ENCODE results near the gene CFAP57. TPM values are rescaled to one million over a fixed set of nuclear protein-coding genes. Genes with fewer than 3 reads are reported as not detected.
A peak's percentile ranks its signal among the peaks of the same experiment; 100 is the strongest.

CFAP57 gene
- total RNA-seq, 4 donors from 2014 or later: 0.10 to 0.81 (median 0.11) TPM; not detected in 1

- TF ChIP-seq EP300 (IDR thresholded peaks at IDR 0.05): no peak
- TF ChIP-seq POLR2AphosphoS5 (IDR thresholded peaks at IDR 0.05): no peak
- no peak for TF ChIP-seq POLR2A (IDR thresholded peaks at IDR 0.05)
- no peak for TF ChIP-seq CTCF (IDR thresholded peaks at IDR 0.05)
Observed at GRCh38 chr1:43300378-43301094, 128.4 kb downstream of the CFAP57 start, which contains the start of gene TIE1. TSS of gene TIE1 (plus strand) at chr1:43300982. CDS start at chr1:43301072, 90 bp downstream.

GRCh38 chr1:43302201-43302600 is 130.1 kb downstream of the CFAP57 start:
- no peaks in the 10 kb centered on the region for H3K36me3 ChIP-seq
- peak overlapping the region; percentile 28 for H3K4me3 ChIP-seq
- no peak for TF ChIP-seq CTCF (IDR thresholded peaks at IDR 0.05)
- no peak for TF ChIP-seq POLR2AphosphoS5 (IDR thresholded peaks at IDR 0.05)
- no peak for TF ChIP-seq EP300 (IDR thresholded peaks at IDR 0.05)
- TF ChIP-seq POLR2A (IDR thresholded peaks at IDR 0.05): no peak
- peaks cover 9% of the 10 kb centered on the region for H3K4me1 ChIP-seq
- H3K27ac ChIP-seq: no peak overlapping the region
- WGBS: 76% methylated on average over 1 of the region's 1 CpG
- no peaks in the 10 kb centered on the region for H3K9me3 ChIP-seq
- H3K27me3 ChIP-seq: no peaks in the 10 kb centered on the region
- DNase-seq (ENCODE audit: low spot score in 2 of 2): no peak

More at GRCh38 chr1:43300378-43301094, 128.4 kb downstream of the CFAP57 start, which contains the start of gene TIE1:
- no peaks in the 10 kb centered on the region for H3K36me3 ChIP-seq
- peak within 1 kb of the TSS; percentile 28 for H3K4me3 ChIP-seq
- no peak for DNase-seq (ENCODE audit: low spot score in 2 of 2)
- WGBS: 83% methylated on average over 7 of the region's 10 CpGs
- H3K9me3 ChIP-seq: no peaks in the 10 kb centered on the region
- H3K27me3 ChIP-seq: no peaks in the 10 kb centered on the region
- peak within 1 kb of the TSS; percentile 16 for H3K27ac ChIP-seq
- peaks cover 23% of the 10 kb centered on the region for H3K4me1 ChIP-seq

GRCh38 chr1:43302721-43303470 is 130.8 kb downstream of the CFAP57 start:
- TF ChIP-seq CTCF (IDR thresholded peaks at IDR 0.05) (no peak), EP300 (IDR thresholded peaks at IDR 0.05) (no peak), POLR2A (IDR thresholded peaks at IDR 0.05) (no peak), POLR2AphosphoS5 (IDR thresholded peaks at IDR 0.05) (no peak)
- H3K4me1 ChIP-seq: peaks cover 9% of the 10 kb centered on the region
- H3K36me3 ChIP-seq: no peaks in the 10 kb centered on the region
- H3K4me3 ChIP-seq: peak overlapping the region; percentile 28
- no peak for DNase-seq (ENCODE audit: low spot score in 2 of 2)
- H3K27me3 ChIP-seq: no peaks in the 10 kb centered on the region
- H3K9me3 ChIP-seq: no peaks in the 10 kb centered on the region
- 78% methylated on average over 7 of the region's 7 CpGs for WGBS
- H3K27ac ChIP-seq: no peak overlapping the region

- H3K9me3 ChIP-seq: no peaks in the 10 kb centered on the region
- H3K27ac ChIP-seq: no peak overlapping the region
- no peak for TF ChIP-seq POLR2AphosphoS5 (IDR thresholded peaks at IDR 0.05)
- no peak for TF ChIP-seq CTCF (IDR thresholded peaks at IDR 0.05)
- no peak for TF ChIP-seq EP300 (IDR thresholded peaks at IDR 0.05)
- TF ChIP-seq POLR2A (IDR thresholded peaks at IDR 0.05): no peak
- H3K27me3 ChIP-seq: no peaks in the 10 kb centered on the region
- WGBS: 56% methylated on average over 8 of the region's 8 CpGs
- no peak for DNase-seq (ENCODE audit: low spot score in 2 of 2)
- H3K4me1 ChIP-seq: peaks cover 9% of the 10 kb centered on the region
- H3K4me3 ChIP-seq: no peak overlapping the region
- H3K36me3 ChIP-seq: no peaks in the 10 kb centered on the region
Observed at GRCh38 chr1:43303471-43304313, 131.6 kb downstream of the CFAP57 start.

Other genes starting within 250 kb of the CFAP57 start
- 1,000 to 10,000 TPM in 1 of 4 donors, 100 to 1,000 TPM in 3; 466 to 1,239 (median 686) TPM for gene SLC2A1, start 213.5 kb upstream of the CFAP57 start, total RNA-seq
- 10 to 100 TPM; 34.7 to 67.0 (median 56.4) TPM for gene EBNA1BP2, start within 50 bp of the CFAP57 start, total RNA-seq
- gene TMEM125, start 97.7 kb downstream of the CFAP57 start, total RNA-seq: 10 to 100 TPM in 2 of 4 donors, 1 to 10 TPM in 2; 5.7 to 27.1 (median 14.8) TPM
- gene C1orf210, start 113.3 kb downstream of the CFAP57 start, total RNA-seq: 10 to 100 TPM in 3 of 4 donors, 1 to 10 TPM in 1; 4.3 to 20.9 (median 16.0) TPM
- gene TIE1, start 128.7 kb downstream of the CFAP57 start, total RNA-seq: 10 to 100 TPM in 3 of 4 donors, 1 to 10 TPM in 1; 5.4 to 19.0 (median 11.3) TPM
- gene MPL, start 165.5 kb downstream of the CFAP57 start, total RNA-seq: not detected
- 10 to 100 TPM in 1 of 4 donors, 1 to 10 TPM in 3; 5.8 to 11.6 (median 7.8) TPM for gene CDC20, start 186.7 kb downstream of the CFAP57 start, total RNA-seq
- gene ELOVL1, start 195.7 kb downstream of the CFAP57 start, total RNA-seq: 100 to 1,000 TPM; 149 to 434 (median 349) TPM
- 10 to 100 TPM; 26.8 to 43.2 (median 40.3) TPM for gene MED8, start 217.5 kb downstream of the CFAP57 start, total RNA-seq
- gene SZT2, start 217.6 kb downstream of the CFAP57 start, total RNA-seq: 100 to 1,000 TPM in 1 of 4 donors, 10 to 100 TPM in 3; 44.2 to 132 (median 65.5) TPM

Data from suprapubic skin (tissue), 4 donors.